ENCODE data around the gene KRTAP22-2. TPM values are rescaled to one million over a fixed set of nuclear protein-coding genes. Genes with fewer than 3 reads are reported as not detected.

Gene KRTAP22-2
- total RNA-seq, 1 experiment from 2014 or later = not detected

DNA sequence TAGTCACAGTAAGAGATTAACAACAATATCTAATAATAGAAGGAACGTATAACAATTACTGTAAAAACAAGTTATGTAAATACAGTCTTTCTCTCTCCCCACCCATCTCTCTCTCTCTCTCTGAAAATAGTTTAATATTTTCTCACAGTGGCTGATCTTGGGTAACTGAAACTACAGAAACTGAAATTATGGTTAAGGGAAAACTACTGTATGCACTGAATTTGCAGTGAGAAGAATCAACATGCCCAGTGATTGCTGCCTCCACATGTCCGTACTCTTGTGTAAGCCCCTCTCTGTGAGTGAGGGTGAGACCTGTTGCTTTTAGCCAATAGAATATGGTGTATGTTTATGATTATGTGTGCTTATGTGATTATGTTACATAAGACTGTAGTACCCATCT, 21.9 kb upstream of the KRTAP22-2 start:
- H3K18ac ChIP-seq (ENCODE audit: insufficient read length, low read depth, low read length) = no peak overlapping the region
- H3K79me2 ChIP-seq (ENCODE audit: insufficient read depth, low read length) = no peaks in the 10 kb centered on the region
- no peak overlapping the region for H3K4ac ChIP-seq (ENCODE audit: low read depth, low read length)
- H3K27me3 Mint-ChIP-seq (ENCODE audit: low read depth) = peaks cover 3% of the 10 kb centered on the region; the same call in 1 of the 2 replicates
- H3K9me3 ChIP-seq (ENCODE audit: control insufficient read depth, low read depth, low read length) = no peaks in the 10 kb centered on the region
- no peak for DNase-seq
- H3K36me3 Mint-ChIP-seq (ENCODE audit: insufficient read depth in 1 of 3, low read depth in 3 of 3) = peaks cover 0 to 24% (median 5%) of the 10 kb centered on the region in 3 experiments; a peak in 5 of 7 replicates
- H3T11ph ChIP-seq (ENCODE audit: low read length) = no peak overlapping the region
- H3K9me3 Mint-ChIP-seq = peaks cover 3 to 43% of the 10 kb centered on the region in 2 experiments; a peak in 4 of 5 replicates
- TF ChIP-seq, protein P1, sequence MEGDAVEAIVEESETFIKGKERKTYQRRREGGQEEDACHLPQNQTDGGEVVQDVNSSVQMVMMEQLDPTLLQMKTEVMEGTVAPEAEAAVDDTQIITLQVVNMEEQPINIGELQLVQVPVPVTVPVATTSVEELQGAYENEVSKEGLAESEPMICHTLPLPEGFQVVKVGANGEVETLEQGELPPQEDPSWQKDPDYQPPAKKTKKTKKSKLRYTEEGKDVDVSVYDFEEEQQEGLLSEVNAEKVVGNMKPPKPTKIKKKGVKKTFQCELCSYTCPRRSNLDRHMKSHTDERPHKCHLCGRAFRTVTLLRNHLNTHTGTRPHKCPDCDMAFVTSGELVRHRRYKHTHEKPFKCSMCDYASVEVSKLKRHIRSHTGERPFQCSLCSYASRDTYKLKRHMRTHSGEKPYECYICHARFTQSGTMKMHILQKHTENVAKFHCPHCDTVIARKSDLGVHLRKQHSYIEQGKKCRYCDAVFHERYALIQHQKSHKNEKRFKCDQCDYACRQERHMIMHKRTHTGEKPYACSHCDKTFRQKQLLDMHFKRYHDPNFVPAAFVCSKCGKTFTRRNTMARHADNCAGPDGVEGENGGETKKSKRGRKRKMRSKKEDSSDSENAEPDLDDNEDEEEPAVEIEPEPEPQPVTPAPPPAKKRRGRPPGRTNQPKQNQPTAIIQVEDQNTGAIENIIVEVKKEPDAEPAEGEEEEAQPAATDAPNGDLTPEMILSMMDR (conservative IDR thresholded peaks at IDR 0.05) = no peak
- H3K4me1 ChIP-seq (ENCODE audit: insufficient read depth, low read length) = no peaks in the 10 kb centered on the region
- no peak overlapping the region for H3K27ac Mint-ChIP-seq
- WGBS (ENCODE audit: extremely low coverage, insufficient read length, low lambda C conversion rate) = no CpG with 5 or more reads among the region's 2 CpGs
- H3K4me3 Mint-ChIP-seq = no peak overlapping the region
- H2AFZ ChIP-seq (ENCODE audit: low read length) = no peak overlapping the region
- no peak overlapping the region for H2BK120ac ChIP-seq (ENCODE audit: low read depth, low read length, poor library complexity, severe bottlenecking)
- no peak overlapping the region for H3K23ac ChIP-seq (ENCODE audit: insufficient read length, low read depth, low read length)
- no peak overlapping the region for H4K91ac ChIP-seq (ENCODE audit: insufficient read length, low read depth, low read length)
- H4K8ac ChIP-seq (replicated peaks; ENCODE audit: insufficient read length, low read depth, low read length) = no peak overlapping the region
- no peak overlapping the region for H2BK12ac ChIP-seq (ENCODE audit: insufficient read length, low read depth, low read length)
- no peak overlapping the region for H2BK15ac ChIP-seq (ENCODE audit: low read depth, low read length)
- H4K5ac ChIP-seq (ENCODE audit: insufficient read length, low read depth, low read length) = no peak overlapping the region
- H3K4me2 ChIP-seq (ENCODE audit: insufficient read depth, insufficient read length, low read length) = no peak overlapping the region
- no peaks in the 10 kb centered on the region for H4K20me1 ChIP-seq (ENCODE audit: control insufficient read depth, insufficient read depth, insufficient read length)
- no peak overlapping the region for H2BK20ac ChIP-seq (ENCODE audit: low read depth, low read length, poor library complexity, severe bottlenecking)
- H3K14ac ChIP-seq (ENCODE audit: insufficient read depth, low read length) = no peak overlapping the region
- no peaks in the 10 kb centered on the region for H3K4me1 Mint-ChIP-seq
- no peak overlapping the region for H3K9ac ChIP-seq (ENCODE audit: extremely low read depth, insufficient read length, low read length)
- H3K23me2 ChIP-seq (ENCODE audit: insufficient read length, low read depth, low read length, poor library complexity, severe bottlenecking) = no peaks in the 10 kb centered on the region
- no peak overlapping the region for H2AK5ac ChIP-seq (ENCODE audit: insufficient read length, low read length)
- no peaks in the 10 kb centered on the region for H3K27me3 ChIP-seq (ENCODE audit: insufficient read depth, low read length)
- no peak overlapping the region for H3K56ac ChIP-seq (ENCODE audit: insufficient read length, low read depth, low read length)
- H3K79me1 ChIP-seq (ENCODE audit: insufficient read depth, low read depth, low read length, poor library complexity, severe bottlenecking) = no peaks in the 10 kb centered on the region
- H3K27ac ChIP-seq (ENCODE audit: insufficient read length, low read depth, low read length) = no peak overlapping the region
- no peak overlapping the region for H2BK5ac ChIP-seq (ENCODE audit: insufficient read length, low read length)

Measured in H9 (cell line).